Epidermal melanocyte (primary cell): ENCODE data around the gene UHRF1.
"Not testable (repeated sequence)": the region's sequence is repeated elsewhere in the genome, so short reads cannot be mapped to it uniquely, and the experiment has no call there.

Experiments used
- DNase-seq: peaks from one replicate; pipeline ENCODE4 v3.0.0; 2011; ENCODE audit warnings: low spot score; ENCODE audit not compliant: insufficient read length

Gene UHRF1

DNA sequence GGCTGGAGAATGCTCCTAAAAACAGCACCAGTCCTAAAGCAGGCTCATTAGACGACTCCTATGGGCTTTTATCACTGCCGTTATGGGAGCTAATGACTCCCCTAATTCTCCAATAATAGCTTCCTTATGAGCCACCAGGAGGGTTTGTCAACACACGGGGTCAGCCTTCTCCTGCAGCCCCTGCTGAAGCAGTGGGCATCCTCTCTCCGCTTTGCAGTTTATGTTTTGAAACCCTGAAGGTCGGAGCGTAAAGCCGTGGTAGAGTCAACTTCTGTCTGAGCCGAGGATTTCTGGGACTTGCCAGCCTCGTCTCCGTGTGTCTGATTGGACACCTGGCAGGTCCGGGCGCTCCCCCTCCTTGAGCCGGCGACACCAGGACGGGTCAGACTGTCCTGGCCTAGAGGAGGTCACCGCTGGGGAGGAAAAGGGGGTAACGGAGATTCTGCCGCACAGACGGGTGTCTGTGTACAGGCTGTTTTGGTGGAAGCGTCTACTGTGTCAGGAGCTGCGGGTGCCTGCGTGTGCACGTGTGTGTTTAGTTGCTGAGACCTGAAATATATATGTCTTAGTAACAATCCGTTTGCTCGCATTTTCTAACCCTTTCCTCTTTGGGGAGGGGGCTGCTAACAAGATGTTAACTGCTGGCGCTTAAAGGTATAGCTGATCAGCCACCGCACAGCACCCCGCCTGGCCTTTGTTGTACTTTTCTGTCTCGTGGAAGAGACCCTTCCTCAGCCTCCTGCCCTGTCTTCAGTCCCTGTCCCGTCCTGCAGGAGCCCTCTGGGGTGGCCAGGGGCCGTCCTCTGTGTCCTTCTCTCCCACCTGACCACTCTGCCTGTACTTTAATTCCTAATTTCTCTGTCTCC is 61.5 kb downstream of the UHRF1 start:
- DNase-seq, result no peak

DNA sequence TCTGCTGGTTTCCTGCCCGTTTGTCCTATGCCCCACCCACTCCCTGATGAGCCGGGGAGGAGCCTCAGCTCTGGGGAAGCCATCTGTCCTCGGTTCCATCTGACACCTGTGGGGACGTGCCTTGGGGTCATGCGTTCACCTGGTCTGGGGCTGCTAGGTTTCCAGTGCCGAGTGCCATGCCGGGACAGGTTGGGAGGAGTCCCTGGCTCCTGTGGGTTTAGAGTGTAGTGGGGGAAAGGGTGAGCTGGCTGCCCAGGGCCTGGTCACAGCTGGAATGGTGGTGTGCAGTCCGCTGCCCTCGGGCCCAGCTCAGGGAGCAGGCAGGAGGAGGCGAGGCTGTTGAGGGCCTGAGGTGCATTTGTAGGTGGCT is 62.1 kb downstream of the UHRF1 start:
- DNase-seq, result no peak

DNA sequence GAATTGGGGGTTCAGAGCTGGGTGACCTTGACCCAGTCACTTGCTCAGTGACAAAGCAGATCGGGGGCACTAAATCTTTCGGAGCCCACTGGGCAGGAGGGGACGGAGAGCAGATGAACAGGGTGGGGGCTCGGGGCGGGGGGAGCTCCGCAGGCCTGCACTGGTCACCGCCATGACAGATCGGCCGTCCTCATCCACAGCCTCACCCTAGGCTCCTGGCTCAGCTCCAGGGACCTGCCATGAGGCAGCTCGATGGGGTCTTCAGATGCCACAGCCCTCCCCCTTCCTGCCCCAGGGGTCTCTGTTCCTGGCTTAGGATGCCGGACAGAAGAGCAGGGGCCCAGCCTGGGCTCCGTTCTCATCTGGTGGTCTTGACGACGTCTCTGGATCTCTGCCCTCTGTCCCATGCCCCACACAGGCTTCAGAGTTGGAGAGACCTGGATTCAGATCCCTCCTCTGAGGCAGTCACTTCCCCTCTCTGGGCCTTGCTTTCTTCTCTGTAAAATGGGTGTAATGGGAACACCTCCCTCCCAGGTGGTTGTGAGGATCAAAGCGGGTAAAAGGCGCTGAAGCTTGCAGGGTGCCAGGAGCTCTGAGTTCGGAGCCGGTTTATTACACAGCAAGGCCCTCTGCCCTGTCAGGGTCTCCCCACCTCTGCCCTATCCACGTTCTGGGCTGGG is 62.7 kb downstream of the UHRF1 start:
- DNase-seq, result no peak

DNA sequence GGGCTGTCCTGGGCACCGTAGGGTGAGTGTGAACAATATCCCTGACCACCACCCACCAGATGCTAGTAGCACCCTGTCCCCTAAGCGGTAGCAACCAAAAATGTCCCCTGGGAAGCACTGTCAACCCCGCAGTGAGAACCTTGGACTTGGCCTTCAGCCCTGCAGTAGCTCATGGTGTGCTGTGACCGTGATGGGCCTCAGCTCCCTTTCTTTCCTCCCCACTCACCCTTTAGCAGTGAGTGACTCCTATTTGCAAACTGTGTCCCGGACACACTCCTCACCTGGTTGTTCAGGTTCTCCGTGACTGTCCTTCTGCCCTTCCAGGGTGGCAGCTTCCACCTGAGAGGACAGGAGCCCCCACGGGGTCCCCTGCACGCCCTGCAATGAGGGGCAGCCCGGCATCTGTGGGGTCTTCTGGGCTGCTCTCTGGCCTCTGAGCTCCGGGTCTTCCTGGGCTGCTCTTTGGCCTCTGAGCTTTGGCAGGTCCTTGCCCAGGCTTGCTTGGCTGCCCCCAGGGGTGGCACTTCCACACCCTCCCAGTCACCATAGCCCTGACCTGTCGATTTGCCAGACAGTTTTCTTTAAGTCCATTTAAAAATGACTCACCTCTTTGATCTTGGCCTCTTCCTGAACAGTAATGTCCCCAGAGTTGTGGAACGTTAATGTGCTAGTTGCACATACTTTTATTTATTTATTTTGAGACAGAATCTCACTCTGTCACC is 63.4 kb downstream of the UHRF1 start:
- DNase-seq, result no peak

DNA sequence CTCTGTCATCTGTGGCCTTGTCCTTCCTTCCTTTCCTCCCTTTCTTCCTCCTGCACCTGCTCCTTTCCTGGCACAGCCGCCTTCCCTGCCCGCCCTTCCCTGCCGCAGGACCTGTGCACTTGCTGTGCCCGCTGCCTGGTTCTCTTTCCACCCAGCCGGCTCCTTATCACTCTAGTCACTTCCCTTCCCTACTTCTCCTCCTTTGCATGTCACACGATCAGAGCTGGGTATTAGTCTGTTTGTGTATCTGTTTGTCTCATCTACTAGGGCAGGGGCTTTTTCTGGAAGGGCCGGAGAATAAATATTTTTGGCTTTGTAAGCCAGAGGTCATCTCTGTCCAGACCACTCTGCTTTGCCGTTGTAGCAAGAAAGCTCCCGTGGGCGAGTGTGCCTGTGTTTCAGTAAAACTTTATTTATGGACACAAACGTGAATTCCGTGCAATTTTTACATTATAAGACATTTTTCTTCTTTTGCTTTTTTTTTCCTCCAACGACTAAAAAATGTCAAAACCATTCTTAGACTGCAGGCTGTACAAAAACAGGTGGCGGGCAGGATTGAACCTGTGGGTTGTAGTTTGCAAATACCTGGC is 65.7 kb downstream of the UHRF1 start:
- no peak for DNase-seq

DNA sequence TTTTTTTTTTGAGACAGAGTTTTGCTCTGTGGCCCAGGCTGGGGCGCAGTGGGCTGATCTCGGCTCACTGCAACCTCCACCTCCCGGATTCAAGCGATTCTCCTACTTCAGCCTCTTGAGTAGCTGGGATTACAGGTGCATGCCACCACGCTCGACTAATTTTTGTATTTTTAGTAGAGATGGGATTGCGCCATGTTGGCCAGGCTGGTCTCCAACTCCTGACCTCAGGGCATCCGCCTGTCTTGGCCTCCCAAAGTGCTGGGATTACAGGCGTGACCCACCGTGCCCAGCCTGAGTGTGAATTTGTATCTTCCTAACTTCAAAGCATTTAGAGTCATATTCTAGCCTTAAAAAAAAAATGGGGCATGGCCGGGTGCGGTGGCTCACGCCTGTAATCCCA is 66.3 kb downstream of the UHRF1 start:
- DNase-seq, result not testable (repeated sequence)

DNA sequence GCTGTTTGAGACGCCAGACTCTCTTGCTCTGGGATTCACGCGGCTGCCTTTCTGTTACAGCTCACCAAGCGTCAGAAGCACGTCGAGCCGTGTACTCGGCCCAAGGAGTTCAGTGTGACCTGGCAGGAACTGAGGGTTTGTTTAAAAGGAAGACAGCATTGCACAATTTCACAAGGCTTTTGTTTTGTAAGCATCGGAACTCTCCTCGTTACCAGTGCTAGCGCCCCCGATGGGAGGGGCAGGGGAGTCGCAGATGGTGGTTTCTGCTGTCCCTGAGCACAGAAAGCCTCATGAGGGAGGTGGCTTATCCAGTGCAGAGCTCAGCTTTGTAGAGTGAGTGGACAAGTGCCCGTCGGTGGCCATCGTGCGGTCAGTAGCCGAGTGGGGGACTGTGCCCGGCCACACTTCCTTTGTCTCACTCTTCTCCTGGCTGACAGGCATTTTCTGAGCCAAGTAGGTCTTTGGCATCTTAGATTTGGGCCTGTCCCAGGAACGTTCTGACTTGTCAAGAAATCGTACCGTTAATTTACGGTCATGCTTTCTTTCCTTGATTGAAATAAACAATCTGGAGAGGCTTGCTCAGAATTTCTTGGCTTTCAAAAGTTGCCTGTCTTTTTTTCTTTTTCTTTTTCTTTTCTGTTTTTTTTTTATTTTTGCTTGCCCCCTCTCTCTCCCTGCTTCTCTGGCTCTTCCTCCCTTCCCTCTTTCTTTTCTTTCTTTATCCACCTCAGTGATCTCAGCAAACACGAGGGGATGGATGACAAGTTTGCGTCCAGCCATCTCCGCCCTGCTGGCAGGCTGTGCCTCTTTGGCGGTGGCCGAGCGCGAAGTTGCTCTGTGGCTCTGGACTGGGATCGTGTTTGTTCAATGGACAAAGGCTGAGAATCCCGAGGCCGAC is 67.3 kb downstream of the UHRF1 start:
- DNase-seq, result no peak

DNA sequence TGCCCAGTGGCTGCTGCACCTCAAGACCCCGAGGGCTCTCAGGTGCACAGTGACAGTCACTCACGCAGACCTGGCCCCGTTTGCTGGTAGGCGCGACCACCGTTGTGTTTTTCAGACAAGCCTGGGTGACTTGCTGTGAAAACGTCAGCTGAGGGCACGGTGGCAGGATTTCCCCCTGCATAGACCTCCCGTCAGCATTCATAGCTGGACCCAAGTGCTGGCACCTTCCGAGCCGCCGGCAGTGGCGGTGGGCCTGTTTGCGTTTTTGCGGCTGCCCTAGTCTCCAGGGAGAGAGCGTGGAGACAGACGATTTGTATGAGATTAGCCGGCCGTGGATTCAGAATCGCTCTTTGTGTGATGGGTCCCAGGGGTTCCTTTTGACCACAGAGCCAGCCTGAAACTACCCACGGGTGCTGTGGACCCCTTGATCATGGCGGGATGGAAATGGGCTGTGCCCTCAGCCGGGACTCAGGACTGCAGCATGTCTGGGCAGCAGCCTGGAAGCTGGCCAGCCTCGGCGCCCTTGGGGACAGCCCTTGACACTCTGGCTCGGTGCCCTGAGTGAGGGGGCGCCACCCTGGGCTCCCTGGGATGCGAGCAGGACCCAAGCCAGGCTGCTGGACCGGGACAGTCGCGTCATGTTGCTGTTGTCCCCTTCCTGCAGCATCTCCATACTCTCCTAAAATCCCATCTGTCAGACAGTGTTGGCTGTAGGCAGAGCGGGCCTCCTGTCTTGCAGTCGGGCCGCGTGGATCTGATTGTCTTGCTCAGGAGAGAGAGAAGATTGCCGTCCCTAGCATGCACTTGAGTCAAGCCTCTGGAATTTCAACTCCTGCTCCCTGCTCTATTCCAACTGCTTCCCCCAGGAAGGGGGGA is 68.2 kb downstream of the UHRF1 start:
- peak; percentile 45 for DNase-seq

DNA sequence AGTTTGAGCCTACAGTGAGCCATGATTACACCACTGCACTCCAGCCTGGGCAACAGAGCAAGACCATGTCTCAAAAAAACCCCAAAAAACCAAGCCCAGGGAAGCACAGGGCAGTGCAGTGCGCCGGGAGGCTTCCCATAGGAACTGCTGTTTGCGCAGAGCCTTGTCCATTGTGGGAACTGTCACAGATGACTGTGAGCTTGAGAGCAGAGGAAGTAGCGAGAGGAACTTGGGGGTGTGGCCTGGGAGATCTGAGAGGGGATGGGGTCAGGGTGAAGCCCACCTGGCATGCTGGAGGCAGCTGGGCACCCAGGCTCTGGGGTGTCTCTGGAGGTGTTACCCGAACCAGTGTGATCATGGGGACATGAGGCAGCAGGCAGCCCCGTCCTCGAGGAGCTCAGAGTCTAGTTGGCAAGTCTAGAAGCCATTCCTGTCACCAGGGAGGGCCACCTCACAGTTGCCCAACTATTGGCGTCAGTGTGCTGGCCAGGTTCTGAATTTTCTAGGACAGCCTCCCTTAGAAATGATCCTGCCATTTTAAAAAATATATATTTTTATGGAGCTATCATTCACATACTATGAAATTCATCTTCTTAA is 70.0 kb downstream of the UHRF1 start:
- no peak for DNase-seq

DNA sequence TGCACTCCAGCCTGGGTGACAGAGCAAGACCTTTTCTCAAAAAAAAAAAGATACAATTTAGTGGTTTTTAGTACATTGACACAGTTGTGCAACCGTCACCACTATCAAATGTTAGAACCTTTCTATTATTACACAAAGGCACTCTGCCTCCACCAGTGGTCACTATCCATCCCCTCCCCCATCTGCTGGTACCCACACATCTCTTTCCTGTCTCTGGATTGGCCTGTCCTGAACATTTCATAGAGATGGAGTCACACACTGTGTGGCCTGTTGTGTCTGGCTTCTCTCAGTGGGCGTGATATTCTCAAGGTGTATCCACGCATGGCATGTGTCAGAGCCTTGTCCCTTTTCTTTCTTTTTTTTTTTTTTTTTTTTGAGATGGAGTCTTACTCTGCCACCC is 70.8 kb downstream of the UHRF1 start:
- no peak for DNase-seq

DNA sequence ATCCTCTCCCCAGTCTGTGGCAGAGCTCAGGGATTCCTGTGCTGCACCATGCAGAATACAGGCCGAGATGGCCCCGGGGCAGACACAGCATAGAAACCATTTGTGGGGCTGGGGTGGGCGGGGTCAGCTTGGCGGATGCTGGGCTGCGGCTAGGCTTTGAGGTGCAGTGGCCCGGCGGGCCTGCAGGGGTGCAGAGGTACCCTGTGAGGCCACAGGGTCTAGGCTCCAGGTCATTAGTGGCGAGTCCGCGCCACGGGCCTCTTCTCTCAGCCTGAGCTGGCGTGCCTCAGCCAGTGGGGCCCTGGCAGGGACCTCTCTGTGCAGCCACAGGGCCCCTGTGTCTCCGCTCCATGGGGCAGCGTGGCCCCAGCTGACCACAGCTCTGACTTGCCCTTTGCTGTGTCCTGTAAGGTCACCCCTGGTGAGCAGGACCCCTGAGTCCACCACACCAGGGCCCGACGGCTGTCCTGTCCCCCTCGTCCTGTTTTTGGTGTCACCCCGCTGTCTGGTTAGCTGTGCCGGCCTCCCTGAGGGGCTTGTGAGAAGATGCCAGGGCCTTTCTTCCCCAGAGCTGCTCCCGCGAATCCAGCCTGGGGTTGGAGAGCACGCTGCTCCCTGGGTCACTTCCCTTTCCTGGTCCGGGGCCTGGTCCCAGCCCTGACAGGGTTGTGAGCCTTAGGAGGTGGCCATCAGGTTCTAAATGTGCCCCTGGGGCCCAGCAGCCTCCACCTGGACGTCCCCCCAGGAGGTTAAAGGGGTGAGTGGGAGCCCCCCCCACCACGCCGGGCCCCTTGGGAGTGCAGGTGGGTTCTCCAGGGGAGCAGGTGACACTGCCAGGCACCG is 71.8 kb downstream of the UHRF1 start:
- no peak for DNase-seq

DNA sequence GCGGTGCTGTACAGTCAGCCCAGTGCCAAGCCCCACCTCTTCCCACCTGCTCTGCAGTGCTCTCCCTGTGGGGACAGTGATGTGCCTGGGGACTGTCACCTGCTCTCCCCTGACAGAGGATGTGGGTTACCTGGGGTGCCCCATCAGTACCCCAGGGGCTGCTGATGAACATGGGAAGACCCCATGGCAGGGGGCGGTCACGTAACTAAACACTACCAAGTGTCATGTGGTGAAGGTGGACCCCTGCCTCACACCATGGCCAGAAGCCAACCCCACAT is 72.3 kb downstream of the UHRF1 start:
- DNase-seq, result no peak

DNA sequence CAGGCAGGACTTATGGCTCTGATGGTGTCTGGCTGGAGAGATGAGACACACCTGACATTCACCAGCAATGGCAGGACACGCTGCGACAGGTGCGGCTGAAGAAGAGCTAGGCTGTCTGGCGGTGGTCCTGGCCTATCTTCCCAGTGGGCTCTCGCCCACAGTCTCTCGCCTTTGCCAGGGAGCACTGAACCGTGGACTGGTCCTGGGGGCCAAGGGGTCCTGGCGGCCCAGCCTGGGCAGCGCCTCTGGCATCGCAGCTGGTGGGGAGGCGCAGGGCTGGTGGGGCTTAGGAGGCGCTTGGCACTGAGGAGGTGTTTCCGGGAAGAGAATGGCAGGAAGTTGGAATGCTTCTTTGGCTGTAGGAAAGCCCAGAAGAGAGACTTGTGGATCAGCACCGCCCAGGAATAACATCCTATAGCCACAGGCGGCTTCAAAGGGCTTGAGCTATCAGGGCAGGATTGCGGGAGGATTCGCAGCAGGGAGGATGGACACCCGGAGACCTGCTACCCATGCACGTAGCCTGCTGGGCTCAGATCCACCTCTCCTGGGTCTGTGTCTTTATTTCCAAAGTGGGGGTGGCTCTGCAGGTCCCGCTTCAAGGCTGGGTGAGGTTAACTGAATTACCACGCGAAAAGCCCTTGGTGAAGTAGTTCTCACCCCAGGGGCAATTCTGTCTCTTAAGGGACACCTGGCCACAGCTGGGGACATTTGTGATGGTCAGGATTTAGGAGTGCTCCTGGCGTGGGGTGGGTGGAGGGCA is 74.2 kb downstream of the UHRF1 start:
- no peak for DNase-seq

DNA sequence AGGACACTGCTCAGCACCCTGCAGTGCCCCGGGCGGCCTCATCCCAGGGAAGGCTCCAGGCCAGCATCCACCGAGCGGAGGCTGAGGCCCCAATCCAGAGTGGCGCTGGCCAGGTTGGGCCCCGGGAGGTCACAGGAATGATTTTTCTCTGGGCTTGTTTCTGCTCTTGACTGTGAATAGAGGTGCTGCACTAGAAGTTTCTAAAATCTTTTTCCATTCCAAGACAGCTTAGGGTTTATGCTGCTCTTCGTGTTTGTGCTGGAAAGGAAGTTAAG is 74.7 kb downstream of the UHRF1 start:
- no peak for DNase-seq

DNA sequence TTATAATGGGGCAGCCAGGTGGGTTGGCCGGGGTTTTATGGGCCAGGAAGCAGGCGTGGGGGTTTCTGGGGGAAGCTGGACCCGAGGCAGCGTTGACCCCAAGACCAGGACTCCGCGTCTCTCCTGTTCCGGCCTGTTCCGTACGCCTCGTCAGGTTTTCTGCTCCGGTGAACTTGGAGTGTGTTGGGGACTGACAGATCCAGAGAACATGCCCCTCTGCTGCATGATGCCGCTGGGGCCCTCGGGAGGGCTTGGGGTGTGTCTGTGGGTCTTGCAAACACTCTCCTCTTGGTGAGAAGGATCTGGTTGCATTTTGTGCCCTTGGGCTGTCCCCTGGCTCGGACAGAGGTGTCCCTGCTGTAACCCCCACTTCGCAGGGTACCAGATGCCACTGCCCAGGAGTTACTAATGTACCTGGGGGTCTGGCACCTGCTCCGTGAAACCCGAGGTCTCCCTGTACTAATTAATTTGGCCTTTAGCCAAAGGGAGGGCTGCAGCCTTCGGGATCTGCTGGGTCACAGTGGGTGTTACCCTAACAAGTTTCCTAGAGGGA is 75.2 kb downstream of the UHRF1 start:
- no peak for DNase-seq

DNA sequence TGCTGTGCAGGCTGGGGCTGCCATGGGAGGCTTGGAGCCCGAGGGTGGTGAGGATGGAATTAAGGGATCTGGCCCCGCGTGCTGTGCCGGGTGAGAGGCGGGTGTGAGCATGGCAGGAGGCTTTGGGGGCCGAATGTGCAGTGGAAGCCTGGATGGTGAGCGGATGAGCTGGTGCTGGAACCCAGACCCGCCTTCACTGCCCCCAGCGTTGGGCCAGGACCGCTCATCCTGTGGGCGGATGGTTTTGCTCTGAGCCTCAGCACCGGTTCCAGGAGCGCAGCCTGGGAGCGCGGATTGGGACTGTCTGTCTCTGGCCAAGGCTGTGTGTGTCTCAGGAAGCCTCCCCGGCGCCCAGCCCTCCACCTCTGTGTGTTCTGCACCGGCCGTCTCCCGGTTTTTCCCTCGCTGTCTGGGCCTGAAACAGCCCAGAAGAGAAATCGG is 76.3 kb downstream of the UHRF1 start:
- no peak for DNase-seq

DNA sequence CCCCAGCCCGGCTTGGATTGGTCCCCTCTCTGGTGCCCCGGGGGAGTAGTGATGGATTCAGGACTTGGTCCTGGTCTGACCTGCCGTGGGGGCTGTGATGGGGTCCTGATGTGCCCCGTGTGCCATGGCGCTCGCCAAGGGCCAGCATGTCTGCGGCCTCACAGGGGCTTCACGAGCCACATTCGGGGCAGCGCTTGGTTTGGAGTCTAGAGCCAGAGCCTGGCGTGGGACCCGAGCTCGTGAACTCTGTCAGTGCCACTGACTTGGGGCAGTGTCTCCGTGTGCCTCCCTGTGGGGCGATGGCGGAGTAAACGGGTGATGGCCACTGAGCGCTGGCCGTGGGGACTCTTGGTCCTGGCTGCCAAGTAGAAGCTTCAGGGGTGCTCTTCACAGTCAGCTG is 76.8 kb downstream of the UHRF1 start:
- no peak for DNase-seq

DNA sequence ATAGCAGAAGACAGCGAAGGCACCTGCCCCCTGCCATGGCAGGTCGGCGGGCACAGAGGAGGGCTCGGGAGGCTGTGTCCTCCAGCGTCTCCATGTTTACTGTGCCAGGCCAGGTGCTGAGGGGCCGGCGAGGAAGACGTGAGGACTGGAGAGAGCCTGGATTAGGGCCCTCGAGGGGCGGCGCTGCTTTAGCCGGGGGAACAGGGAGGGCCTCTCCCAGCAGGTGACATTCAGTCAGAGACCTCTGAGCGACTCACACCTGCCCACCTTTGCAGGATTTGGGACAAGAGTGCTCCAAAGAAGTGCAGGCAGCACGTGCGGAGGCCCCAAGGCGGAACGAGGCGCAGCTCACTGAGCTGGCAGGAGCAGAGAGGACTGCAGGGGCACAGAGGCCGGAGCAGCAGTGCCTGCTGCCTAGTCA is 77.2 kb downstream of the UHRF1 start:
- DNase-seq, result no peak
